H1 (cell line): Measurements from ENCODE around the gene CRYBG3. TPM values are rescaled to one million over a fixed set of nuclear protein-coding genes. Genes with fewer than 3 reads are reported as not detected.

Experiments used
- BRCA1 ChIP-seq: IDR thresholded peaks from 2 replicates; pipeline ENCODE4 v1.6.1; 2012; ENCODE audit warnings: low read depth, low read length, improper control_type of control experiment
- SUZ12 ChIP-seq: fragments of 200-600 bp; sonication (generic); IDR thresholded peaks from 2 replicates; pipeline ENCODE4 v1.6.1; 2012; ENCODE audit warnings: mild to moderate bottlenecking, inconsistent platforms, low read length, moderate library complexity, mixed read lengths
- polyA plus RNA-seq, 7 experiments: library from polyadenylated mRNA; depleted of rRNA in 3 of 7; stranded (reverse) in 5 of 7; unstranded in 2 of 7; fragments of >200 nt in 5 of 7; fragments of 200-250 nt in 2 of 7; gene quantifications; 1 replicate in 5 of 7; 2 replicates in 1 of 7; 4 replicates in 1 of 7; pipeline versions ENCODE4 v1.2.1 to v1.2.3, GENCODE V29; 2011 to 2013; ENCODE audit warnings: missing spikeins in 2 of 7, mixed read lengths in 2 of 7
- total RNA-seq: library from RNA; stranded (reverse); fragmentation: NEBNext Ultra II Directional; extraction: Animal tissue kit (Norgen Biotek cat#: 25700); gene quantifications from 2 replicates; pipeline ENCODE4 v1.2.1, GENCODE V29; 2021

Gene CRYBG3
- total and polyA plus RNA-seq, 2 of the 8 experiments (the other 6 are each of a cell fraction or from before 2014, with no cell fraction given), result 2.1 to 8.0 TPM

DNA sequence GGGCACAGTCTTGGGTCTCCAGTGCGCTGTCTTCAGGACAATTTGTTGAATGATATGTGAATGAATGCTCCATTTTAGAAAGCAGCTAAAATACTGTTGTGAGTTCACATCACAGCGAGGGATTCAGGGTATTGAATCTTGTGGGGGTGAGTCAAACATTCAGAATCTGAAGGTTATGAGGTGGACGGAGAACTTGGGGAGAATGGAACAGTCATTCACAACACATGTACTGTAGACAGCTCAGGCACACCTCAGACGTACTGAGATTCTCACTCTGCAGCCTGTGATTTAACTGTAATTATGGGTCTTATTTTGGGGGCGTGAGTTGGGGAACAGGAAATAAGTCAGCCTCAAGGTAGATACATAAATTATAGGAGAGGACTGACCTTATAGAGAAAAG, 13.9 kb downstream of the CRYBG3 start (continued):
- no peak for TF ChIP-seq SUZ12
- TF ChIP-seq BRCA1, result no peak
